NCI-H748 treated with DMSO at 0.1 percent for 48 hours (cell line): Measurements from ENCODE around the gene THY1.

Experiments
- DNase-seq: peaks from one replicate; lab custom pipeline; 2025; lab: John Stamatoyannopoulos, UW

Gene THY1

DNA sequence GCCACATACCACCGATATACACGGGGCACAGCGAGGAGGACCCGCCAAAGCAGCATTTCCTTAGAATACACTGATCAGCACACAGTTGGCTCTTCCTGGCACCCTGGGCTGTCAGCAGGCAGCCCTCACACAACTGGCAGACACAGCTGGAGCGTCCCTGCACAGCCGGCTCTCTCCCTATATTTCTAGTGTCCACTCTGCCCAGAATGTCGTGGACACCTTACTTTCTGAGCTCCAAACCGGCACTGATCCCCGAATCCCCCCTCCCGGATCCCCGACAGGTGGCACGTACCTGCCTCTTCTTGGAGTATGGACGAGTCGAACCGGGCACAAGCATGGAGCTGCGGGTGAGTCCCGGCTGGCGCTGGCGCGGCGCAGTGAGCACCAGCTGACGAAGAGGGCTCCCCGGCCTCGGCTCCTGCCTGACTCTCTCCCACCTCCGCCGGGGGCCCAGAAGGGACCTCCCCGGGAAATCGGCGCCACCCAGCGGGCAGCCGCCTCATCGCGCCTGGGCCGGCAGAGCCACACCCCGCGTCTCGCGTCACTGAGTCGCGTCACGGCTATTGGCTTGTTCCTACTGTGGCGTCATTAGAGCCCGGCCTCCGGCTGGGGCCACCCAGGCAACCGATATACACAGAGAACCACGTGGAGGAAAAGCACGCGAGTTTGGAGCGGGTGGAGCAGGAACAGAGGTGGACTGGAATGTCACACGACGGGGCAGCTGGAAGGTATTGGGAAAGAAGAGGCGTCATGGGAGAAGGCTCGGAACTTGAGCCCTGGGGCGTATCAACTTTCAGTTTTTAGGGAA is 41.6 kb downstream of the THY1 start, which contains the start of gene USP2:
USP2 (minus strand) TSS at position 510 of the 808 bp plus-strand sequence. CDS start 8,210 bp downstream, outside the sequence.
- peak; percentile 83 for DNase-seq

DNA sequence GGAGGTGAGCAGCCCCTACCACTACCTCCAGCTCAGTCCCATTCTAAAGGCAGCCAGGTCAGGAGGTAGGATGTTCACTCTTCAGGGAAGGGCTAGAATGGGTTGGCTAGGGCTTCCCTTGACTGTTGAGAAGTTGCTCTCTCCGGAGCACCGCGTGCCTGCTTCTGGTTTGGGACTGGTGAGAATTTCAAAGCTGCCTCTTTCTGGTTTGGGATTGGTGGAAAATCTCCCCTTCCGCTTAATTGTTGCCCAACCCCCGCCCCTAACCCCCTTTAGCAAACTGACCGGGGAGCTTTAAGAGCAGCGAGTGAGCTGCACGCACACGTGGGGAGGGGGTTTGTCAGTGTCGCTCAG is 42.2 kb downstream of the THY1 start:
- DNase-seq = no peak

DNA sequence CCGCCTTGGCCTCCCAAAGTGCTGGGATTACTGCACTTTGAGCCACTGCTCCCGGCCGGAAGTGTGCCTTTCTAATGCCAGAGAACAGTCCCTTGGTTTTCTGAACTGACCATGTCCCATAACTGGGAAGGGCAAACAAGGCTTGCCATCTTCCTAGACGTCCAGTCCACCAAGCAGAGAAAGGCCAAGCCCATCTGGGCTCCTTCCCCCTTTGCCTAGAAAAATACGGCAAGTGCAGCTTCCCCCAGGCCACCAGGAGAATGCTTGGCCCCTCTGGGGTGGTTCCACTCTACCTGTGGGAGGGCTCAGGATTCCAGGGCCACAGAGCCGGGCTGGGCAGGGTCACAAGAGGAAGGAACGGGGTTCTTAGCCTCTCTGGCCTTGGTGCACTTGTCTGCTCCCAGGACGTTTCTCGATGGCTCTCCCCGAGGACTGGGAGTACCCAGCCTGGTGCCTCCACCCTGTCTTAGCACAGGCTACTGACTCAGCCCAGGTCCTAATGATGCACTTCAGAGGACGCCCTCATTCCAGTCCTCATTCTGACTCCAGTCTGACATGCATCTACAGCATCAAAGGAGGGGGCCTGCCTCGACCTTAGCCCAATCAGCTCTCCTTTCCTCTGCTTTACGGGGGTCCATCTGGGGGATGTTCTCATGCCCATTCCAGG is 42.7 kb downstream of the THY1 start:
- DNase-seq = no peak

DNA sequence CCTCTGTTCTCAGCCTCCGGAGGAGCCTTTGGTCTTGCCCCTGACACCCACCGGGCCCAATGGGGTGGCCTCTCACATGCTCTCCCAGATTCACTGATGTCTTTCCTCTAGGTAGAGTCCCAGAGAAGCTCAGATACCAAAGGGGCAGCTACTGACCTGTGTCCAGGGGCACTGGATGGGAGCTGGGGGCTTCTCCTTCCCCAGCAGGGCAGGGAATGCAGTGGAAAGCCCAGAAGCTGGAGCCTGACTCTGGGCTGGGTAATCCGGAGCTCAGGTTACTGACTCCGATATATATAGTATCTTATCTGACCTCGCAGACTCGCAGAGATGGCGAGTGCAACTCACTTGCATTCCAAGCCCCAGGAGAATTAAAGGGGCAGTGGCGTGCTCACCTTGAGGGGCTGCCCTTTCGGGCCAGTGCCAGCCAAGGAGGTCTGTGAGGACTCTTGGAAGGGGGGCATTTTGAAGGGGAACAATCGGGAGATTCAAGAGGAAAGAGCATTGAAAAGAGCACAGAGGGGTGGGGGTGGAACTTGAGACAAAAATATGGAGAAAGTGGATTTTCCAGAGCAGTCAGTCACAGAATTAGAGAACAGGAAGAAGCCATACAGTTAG is 44.0 kb downstream of the THY1 start:
- DNase-seq = no peak

DNA sequence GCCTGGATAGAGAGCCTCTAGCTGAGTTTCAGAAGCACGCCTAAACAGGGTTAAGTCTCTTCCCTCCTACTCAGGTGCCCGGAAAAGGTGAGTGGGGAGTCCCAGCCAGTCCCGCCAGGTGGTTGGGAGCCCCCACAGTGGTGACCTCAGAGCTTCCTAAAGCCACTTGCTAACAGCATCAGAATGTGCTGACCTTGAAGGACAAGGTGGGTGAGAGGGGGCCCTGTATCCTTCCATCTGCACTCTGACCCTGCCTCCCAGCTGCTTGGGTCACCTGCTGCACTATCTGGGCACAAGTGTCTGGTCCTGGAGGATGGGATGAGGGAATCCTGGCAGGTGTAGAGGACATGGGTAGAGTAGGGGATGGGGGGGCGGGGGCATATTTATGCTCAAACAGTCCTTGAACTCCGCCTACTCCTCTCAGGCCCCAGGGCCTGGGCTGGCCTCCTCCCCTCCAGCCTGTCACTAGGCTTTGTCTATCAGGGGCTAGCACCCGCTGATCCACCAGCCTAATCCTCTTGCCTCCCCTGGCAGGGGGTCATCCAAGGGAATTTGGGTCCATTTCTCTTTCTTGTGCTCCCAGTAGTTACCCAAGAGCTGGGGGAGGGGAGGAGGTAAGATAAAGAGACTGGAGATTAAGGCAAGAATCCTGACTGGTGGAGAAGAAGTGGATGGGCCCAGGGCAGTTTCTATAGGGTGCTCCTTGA is 44.9 kb downstream of the THY1 start:
- no peak for DNase-seq

DNA sequence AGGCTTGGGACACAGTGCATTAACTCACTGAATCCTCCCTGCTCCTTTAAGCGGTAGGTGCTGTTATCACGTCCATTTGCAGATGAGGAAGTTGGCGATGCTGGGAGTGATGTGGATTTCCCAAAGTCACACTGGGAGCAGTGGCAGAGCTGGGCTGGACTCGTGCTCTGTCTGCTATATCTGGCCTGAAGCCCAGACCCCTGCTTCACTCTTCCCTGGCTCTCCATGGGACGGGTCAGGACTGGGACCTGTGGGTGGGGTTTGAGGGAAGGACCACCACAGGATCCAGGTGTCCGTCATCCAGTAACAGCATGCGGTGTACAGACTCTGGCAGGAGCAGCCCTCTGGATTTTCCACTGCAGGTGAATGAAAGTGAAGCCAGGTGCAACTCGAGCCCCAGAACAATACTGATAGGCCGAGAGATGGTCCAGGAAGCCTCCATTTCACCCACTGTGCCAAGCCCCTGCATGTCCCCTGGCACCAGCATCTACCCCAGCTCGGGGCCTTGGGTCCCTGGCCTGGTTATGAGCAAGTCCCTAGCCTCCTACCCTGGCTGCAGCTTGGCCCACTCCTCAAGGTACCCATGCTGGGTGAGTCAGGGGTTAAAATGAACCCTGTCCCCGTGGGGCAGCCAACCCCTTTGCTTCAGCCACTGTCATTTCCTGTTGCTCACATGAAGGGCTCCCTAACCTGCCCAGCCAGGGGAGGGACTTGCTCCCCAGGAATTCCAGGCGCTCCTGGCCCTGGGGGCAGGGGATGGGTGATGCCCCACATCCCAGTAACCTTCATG is 45.7 kb downstream of the THY1 start:
- no peak for DNase-seq

DNA sequence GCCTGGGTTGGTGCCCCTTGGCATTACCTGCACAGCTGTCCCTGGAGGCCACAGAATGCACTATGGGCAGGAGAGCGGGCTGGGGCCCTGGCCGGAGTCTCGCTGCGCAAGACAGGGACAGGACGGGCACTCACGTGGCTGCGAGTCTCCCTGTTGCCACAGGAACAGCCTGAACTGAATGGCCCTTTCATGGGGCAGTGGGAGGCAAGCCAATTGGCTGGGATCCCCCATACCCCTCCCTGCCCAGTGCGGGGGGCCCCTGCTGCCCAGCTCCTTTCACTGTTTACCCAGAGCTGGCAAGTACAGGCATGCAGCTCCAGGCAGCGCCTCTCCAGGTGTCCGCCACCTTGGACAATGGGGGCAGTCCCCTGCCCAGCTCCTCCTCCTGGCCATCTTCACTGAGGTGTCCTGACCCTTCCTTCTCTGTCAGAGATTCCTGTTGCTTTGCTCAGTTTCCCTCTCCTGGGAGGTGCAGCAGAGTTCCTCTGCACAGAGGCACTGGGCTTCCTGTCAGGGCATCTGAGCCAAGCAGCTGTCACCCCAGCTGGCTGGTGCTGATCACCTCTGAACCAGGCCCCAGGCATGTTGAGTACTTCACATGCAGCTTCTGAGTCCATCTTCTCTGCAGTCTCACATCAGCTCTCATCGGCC is 46.6 kb downstream of the THY1 start:
- peak; percentile 2 for DNase-seq

DNA sequence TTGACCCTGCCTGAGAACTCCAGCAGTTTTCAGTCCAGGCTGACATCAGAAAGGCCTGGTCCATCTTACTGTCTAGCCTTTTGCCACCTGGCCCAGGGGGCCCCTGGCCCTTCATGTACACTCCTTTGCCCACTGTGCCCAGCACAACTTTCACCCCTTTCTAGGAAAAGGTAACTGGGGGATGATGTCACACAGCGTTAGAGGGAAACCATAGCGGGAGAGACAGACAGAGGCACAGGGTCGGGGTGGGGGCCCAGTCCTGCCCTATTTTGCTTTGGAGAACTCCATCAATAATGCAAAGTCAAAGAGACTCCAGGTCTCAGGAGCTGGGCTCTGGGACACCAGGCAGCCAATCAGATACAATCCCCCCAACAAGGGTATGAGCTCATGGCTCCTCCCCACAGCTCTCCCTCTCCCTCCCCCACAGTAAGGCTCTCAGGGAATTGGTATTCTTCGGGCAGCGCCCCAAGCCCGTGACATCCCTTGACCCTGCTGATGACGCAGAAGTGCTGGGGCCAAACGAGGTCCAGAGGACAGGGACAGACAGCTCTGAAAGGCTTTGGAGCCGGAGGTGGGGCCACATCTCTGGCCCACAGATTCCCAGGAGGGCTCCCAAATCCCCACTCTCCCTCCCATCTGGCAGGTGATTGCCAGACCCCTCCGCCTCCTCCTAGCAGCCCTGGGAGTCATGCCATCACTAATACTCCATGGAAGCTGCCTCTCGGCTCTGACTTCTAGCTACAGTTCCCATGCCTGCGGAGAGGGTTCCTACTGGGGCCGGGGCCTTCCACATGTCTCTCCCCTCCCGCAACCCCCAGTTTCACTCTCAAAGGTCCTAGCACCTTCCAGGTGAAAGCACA is 47.4 kb downstream of the THY1 start:
- no peak for DNase-seq

DNA sequence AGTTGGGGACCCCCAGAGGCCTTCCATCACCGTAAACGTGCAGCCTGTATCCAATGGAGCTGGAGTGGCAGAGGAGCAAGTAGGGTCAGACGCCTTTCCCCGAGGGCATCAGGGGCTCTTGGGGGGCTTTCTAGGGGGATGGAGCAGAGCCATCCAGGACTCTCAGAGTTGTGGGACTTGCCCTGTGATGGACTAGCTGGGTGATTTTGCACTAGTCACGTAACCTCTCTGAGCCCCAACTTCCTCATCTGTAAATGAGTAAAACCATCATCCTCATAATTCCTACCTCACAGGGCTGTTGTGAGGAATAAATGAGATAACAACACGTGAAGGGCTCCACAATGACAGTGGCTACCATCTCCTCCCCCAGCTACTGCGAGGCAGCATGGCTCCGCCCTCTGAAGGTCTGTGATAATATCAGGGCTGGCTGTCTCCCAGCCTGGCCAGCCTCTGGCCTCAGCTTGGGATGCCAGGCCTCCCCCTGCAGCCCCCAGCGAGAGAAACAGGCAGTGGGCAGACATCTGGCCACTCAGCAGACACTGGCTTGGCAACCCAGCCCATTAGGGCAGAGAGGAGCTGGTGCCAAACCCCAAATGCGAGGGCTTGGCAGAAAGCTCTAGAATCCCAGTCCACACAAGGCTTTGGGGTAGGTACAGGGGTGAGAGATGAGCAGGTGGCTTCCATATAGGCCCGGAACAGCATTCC is 48.2 kb downstream of the THY1 start:
- no peak for DNase-seq

DNA sequence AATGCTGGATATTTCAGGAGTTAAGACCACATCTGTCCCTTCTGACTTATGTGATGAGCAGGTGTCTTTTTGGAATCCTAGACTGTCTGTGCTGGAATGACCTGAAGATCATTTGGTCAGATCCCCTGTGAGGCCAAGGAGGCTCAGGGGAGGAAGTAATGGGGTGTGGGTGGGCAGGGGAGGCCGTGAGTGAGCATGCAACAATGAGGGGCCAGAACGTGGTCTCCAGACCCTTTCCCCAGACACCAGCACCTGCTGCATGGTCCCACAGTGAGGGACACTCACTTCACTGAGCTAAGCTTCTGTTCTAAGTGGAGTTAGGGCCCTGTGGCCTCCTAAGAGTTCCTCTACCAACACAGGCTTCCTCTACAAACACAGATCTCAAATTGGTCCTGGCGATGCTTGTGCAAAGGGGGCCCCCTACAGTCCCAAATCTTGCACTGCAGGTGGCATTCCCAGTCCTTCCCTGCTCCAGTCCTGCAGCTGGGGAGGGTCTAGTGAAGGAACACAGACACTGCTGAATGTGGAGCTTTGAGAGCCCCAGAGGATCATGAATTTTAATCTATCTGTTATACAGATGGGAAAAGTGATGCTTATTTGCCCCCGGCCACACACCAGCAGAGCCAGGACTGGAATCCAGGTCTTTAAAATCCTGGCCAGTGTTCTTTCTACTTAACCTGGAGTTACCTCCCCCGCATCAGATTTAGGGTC is 48.9 kb downstream of the THY1 start:
- DNase-seq = peak; percentile 15

DNA sequence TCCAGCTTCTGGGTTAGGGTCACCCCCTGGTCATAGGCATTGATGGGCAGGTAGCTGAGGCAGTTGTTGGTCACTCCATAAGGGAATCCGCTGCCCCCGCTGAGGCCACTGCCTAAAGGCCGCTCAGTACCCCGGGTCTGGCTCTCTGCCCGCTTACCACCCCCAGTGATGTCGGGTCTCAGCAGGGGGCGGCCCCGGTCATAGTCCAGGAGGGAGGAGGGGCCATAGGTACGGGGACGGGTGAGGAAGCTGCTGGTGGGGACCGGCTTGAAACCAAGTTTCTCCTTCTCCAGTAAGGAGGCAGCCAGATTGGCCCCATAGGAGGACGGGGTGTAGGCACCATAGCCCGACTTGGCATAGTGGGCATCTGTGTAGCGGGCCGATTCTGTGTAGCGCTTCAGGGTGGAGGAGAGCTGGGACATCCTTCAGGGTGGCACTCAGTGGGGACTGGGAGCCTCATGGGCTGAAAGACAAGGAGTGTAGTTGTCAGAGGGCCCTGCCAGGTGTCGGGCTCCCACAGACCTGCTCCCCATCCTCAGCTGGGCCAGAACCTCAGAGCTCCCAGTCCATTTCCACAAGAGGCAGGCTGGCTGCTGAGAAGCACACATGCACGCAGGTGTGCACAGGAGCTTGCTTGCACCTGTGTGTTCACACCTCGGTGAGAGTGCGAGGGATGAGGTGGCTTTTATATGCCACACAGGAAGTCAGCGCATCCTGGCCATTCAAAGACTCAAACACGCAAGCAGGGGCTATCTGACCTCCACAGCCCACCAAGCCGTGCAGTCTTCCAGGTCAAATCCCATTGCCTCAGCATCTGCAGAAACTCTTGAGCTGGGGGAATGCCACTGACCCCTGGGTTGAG is 49.7 kb downstream of the THY1 start:
- no peak for DNase-seq

DNA sequence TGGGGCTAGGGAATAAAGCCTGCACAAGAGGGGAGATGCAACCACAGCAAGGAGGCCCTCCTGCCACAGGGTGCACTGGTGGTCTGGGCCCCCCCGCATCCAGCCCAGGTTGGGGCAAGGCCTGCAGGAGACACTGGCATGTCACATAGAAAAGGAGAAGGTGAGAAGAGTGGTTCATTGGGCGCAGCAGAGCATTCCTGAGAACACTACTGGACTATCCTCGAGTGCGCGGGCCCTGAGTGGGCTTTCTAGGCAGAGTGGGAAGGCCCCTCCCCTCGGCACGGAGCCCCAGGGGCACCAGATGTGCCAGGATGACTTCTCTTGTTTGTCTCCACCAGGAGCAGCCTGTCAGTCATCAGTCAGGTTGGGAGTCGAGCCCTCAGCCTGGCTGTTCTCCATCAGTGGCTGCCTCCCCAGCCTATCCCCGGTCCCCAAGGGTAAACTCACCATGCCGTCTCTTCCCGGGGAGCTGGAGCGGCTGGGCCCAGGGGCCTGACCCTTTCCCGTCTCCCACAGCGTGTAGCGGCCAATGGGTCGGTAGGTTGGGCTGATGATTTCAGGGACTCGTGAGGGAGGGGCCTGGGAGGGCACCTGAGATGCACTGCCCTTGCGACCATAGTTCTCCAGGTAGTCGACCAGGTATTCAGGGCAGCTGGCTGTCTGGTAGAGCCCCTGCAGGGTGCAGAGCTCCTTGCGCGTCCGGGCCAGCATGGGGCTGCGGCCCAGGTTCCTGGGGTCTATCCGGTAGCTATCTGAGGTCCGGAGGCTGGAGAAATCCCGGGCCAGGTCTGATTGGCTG is 50.5 kb downstream of the THY1 start:
- no peak for DNase-seq

DNA sequence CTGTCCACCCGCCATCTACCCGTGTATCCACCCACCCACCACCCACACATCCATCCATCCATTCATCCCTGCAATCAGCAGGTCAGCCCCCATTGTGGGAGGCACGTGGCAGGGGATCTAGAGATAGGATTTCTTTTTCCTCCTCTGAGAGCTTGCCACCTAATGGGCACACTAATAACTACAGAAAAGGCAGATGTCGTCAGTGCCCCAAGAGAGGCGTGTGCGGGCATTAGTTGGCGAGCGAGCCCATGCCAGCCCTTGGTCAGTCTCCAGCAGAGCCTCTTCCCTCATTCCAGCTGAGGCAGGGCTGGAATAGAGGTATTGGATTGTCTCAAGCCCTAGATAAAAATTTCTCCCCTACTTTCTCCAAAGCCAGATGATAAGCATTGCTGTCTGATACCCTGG is 51.2 kb downstream of the THY1 start:
- DNase-seq = no peak

DNA sequence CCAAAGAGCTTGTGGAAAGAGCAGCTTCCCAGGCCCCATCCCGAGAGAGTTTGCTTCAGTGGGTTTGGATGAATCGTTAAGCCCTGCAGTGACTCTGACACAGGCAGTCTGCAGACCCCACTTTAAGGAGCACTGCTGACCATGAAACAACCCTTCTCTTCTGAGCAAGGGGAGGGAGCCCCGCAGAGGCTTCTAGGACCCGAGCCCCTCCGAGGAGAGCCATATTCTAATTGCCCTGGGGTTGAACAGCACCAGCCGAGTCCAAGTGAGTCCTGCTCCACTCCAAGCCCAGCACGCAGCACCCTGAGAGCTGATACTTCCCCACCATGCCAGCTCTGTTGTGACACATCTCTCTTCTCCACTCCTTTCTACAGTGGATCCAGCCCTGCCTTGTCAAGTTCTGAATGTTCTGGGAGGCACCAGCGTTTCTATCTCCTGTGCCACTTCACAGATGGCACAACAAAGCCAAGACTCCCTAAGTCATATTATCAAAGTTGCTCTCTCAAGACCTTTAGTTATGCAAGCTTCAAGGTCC is 51.8 kb downstream of the THY1 start:
- no peak for DNase-seq

DNA sequence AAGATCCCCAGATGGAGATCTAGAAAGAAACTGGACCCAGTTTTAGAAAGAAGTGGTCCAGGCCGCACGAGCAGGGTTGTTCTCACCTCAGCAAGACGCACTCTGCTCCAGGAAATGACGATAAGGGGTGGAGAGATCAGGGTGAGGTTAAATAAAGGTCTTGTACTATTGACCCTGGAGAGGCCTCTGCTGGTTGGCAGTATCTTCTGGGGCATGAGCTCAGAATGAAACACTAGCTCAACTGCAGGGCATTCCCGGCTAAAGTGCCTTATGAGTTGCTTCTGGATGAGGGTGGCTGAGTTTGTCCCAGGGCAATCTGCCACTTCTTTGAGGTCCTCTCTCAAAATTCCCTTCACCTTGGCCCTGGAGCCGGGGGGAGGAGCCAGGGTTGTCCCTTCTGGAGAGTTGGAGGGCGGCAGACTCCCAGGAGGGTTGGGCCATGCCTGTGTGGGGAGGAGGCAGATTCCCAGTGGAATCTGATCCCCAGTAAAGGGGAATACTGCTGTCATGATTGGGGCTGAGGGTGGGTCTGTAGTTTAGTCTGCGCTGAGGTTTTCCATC is 52.4 kb downstream of the THY1 start:
- no peak for DNase-seq

DNA sequence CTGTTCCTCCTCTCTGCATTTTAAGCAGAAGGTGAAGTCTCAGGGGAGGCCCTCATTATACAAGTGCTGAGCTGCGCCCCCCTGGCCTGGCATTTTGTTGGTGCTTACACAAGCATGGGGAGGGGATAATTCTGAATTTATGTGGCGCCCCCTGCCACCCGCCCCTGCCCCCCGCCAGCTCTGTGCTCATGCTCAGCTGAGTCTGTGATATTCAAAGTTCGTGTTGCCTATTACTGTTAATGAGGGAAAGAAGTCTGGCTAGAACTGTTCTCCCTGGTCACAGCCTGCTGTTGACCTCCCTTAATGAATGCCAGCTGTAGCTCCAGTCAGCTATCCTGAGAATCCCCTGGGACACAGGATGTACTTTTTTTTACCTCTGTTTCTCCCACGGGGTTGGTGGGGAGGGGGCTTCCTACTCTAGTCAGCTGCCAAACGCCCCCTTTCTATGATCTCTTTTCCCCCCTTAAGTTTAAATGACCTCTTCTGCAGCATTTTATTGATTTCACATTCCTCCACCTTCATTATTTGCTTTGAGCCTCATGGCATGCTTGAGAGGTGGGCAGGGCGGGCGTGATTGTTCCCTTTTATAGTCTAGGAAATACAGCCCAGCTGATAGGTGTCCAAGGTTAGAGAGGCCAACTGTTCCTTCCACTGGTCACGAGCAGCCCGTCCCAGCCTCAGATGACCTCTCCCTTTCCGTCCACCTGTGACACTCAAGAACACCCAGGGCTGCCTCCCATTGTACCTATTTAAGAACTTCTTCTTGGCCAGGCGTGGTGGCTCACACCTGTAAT is 53.6 kb downstream of the THY1 start:
- no peak for DNase-seq
